ENCODE data around the gene NFKBIZ. TPM values are rescaled to one million over a fixed set of nuclear protein-coding genes. Genes with fewer than 3 reads are reported as not detected.

The NFKBIZ gene
- total RNA-seq, 1 donor from 2014 or later: 7.2 TPM

Other genes starting within 250 kb of the NFKBIZ start
- 15.9 and 17.3 TPM in 2 replicates for gene ZBTB11, start 172.4 kb upstream of the NFKBIZ start, total RNA-seq
- 1,943 and 2,468 TPM in 2 replicates for gene RPL24, start 162.8 kb upstream of the NFKBIZ start, total RNA-seq
- gene CEP97, start 124.9 kb upstream of the NFKBIZ start, total RNA-seq: 6.1 and 6.8 TPM in 2 replicates
- 3.9 and 8.0 TPM in 2 replicates for gene NXPE3, start 70.3 kb upstream of the NFKBIZ start, total RNA-seq

All from dermis microvascular lymphatic vessel endothelial cell (primary cell).